CD4-positive, alpha-beta T cell treated with Interleukin-4 for 1 hour (primary cell): ENCODE measurements around the gene TSPEAR.
"Not testable (repeated sequence)": the region's sequence is repeated elsewhere in the genome, so short reads cannot be mapped to it uniquely, and the experiment has no call there.

Experiments
- DNase-seq, 2 donors: peaks; one replicate each; pipeline ENCODE4 v3.0.0-alpha.2; 2020 to 2022

TSPEAR gene

DNA sequence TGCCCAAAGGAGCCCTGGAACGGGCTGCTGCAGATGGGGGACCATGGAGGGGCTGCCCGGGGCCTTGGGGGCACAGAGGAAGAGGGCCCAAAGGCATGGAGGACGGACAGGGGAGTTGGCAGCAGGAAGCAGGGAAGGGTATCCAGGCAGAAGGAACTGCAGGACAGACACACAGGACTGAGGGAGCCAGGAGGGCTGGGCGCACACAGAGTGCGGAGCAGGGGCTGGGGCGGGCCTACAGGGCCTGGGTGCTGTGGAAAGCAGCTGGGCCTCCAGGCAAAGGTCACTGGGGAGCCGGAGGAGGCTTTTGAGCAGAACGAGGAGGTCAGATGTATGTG is 199.5 kb downstream of the TSPEAR start:
- DNase-seq: no peak

DNA sequence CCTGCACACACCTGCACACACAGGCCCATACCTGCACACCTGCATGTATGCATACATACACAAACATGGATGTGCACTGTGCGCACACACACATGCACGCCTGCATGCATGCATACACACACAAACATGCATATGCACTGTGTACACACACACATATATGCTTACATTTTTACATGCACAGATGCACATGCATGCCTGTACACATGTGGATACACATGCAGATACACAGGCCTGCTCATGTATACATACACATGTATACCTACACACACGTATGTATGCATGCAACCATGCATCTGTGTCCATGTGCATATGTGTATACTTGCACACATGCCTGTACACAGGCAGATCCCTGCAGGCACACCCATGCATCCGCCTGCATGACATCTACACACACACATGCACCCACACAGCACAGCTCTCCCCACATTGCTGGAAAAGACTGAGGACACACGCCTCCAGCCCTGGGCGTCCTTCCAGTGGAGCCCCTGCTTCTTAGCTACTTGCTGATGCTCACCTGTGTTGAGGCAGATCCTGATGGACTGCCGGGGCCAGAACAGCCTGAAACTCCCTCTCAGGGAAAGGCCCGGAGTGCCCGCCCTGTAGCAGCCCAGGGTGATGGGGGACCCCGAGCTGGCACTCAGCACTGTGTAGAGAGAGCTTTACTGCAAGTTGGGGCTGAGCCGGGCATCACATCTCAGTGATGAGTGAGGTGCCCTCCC is 200.0 kb downstream of the TSPEAR start:
- no peak for DNase-seq

DNA sequence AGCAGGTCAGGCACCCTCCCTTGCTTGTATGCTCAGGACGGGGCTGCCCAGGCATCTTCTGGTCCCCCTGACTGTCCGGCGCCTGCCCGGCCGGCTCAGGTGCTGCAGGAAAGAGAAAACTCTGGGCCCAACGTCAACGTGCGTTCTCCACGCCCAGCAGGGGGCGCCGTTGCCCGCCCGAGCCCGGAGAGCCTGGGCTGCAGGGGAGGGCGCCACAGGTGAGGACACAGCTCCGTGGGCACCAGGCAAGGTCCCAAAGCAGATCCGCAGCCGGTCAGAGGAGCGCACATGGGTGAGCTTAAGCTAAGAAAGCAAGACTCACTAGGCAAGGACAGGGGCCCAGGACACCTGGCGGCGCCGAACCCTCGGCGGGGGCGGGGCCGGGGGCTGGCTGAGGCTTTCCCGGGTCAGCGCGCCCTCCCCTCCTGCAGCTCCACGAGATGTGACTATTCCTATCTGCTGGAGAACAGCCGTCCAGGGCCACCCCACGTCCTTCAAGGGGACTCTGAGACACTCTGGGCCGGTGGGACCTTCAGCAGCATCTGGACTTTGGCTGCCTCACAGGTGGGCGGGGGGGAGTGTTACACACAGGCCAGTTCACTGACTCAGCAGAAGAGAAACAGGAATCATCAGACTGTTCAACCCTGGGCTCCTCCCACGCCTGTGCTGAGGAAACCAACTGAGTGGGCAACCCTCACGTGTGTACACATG is 200.7 kb downstream of the TSPEAR start:
- peak; percentile 76 to 81 for DNase-seq

DNA sequence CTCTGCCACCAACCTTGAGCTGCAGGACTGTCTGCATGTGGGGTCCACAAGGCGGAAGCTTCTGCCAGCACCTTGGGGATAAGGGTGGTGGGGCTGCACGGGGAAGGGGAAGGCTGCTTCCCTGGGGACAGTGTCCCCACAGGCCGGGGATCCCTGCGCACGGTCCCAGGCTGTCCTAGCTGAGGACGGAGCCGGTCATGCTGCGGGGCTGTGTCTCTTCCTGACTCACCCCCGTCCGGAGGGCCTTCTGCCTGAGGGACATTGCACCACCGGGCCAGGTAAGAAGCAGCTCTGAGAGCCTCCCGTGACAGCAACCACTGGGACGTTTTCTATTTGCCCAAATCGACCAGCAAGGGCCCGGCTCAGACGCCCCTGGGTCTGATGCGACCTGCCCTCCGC is 201.3 kb downstream of the TSPEAR start:
- DNase-seq: no peak

DNA sequence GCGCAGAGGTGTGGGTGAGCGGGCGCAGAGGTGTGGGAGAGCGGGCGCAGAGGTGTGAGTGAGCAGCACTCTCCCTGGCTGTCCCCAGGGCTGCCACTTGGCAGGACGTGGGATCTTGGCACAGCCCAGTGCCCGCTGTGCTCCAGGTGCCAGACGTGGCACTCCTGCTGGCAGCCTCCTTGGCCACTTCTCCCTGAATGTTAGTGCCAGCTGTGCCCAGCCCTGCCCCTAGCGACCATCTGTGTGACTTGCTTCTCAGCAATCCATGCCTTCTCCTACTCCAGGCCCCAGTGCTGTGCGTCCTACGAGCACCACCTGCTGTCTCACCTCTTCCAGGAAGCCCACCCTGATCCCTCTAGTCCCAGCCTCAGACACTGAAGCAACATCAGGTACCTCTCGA is 201.8 kb downstream of the TSPEAR start:
- no peak for DNase-seq

DNA sequence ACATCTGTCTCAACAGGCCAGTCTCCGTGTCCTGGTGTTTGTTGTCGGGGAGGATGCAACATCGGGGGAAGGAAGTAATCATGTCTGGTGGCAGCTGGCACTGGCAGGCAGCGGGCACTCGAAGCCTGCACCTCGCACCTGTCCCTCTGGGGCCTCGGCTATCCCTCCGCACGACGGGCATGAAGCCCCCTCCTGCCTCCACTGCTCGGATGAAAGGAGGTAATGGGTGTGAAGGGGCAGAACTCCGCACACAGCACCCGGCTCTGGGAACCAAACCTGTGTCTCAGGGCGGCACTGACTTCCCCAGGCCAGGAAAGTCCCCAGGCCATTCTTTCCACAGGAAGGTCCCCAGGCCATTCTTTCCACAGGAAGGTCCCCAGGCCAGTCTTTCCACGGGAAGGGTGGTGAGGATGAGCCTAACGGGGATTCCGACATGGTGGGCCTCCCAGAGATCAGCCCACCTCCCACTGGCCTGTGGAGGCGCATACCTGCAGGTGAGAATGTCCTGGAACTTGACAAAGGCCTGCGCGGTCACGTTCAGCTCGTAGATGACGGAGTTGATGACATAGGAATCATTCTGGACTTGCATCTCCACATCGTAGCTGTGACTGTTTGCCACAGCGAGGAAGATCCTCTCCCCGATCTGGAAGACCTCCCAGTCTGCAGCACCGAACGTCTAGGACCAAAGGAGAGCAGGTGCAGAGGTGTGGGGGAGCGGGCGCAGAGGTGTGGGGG is 202.5 kb downstream of the TSPEAR start:
- DNase-seq: no peak

DNA sequence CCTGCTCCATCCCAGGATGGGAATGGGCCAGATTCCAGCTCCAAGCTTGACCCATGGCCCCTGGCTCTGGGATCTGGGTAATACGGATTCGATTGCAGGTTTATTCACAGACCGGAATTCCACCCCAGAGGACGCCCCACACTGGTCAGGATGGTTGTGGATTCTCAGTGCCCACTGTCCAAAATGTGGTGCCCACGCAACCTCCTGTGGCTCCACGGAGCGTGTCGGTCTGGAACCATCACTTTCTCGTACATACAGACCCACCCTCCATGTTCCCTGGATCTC is 203.0 kb downstream of the TSPEAR start:
- no peak for DNase-seq

DNA sequence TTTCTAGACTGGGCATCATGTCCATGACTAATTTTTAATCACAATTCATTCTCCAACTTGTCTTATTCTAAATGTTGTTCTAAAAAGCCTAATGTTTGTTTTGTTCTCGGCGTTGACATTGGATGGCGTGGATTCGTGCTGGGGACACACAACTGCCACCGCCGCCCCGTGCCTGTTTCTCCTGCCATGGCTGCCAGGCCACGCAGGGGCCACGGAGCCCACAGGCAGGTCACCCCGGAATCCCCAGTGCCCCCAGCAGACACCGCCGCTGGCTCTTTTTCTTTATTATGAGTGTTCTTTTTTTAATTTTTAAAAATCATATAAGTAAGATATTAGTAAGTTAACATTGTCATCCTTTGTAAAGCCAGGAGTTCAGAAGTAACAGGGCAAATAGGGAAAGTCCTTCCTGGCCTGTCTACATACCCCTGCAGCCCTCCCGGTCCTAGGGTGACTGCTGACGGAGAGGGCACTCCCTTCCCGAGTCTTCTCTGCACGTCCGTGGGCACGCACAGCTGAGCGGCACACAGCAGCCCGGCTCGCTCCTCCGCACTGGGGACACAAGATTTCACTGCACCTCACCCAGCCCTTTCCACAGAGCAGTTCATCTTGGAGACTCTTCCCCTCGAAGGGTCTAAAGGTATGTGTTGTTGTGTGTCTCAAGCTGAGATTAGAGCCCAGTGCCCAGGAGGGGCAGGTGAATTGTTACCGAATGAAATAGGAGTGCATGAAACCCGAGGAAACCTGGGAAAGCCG is 203.5 kb downstream of the TSPEAR start:
- no peak for DNase-seq

DNA sequence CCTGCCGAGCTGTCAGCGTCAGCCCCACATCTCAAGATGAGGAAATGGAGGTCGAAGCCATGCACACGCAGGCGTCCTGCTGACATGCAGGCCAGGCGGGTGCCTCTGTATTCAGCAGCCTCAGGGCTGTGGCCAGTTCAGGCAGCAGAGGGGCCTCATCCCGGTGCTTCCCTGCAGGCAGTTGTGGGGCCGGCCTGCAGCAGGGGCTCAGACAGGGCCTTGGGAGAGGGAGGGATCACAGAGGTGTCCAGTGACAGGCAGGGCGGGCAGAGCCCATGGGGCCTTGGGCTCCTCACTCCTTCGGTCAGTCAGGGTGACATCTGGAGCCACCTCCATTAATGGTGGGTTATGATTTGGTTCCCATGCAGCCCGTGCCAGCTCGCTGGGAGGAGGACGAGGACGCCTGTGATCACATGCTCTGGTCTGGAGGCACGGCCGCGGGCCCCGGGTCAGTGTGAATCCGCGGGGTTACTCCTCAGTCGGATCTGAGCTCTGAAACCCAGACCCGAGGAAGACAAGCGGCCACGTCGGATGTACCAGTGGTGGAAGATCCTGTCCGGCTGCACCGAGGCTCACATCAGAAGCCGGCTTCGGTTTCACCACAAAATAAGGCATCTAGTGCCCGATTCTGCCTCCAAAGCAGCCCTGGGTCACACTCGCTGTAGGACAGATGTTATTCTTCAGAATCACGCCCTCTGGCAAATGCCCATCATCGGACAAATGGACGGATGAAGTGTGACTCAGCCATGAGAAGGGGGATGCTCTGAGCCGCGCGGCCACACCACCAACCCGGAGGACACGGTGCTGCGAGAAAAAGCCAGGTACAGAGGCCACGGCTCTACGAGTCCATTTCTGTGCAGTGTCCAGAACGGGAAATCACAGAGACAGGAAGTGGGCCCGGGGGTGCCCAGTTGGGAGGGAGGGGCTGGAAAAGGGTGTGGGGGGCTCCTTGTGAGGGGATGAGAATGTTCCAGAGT is 204.8 kb downstream of the TSPEAR start:
- no peak for DNase-seq

DNA sequence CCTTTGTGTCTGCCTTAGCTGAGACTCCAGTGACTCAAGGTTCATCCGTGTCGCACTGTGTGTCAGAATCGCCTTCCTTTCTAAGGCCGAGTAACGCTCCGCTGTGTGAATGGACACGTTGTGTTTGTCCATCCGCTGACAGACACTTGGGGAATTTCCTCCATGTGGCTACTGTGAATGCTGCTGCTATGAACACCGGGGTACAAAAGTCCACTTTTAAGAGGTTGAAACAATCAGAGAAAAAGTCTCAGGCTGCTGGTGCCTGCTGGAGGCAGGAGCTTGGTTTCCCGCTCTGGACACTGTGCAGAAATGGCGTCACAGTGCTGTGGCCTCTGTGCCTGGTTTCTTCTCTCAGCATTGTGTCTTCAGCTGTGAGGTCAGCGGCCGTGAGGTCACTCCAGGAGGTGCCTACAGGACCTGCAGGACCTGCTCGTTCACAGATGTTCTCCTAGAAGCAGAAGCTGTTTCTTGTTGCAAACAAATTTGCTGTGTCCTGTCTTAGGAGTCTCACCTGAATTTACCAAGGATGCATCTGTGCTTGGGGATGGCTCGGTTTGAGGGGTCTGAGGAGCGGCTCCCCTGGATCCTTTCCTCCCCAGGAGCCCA is 205.6 kb downstream of the TSPEAR start:
- DNase-seq: no peak

DNA sequence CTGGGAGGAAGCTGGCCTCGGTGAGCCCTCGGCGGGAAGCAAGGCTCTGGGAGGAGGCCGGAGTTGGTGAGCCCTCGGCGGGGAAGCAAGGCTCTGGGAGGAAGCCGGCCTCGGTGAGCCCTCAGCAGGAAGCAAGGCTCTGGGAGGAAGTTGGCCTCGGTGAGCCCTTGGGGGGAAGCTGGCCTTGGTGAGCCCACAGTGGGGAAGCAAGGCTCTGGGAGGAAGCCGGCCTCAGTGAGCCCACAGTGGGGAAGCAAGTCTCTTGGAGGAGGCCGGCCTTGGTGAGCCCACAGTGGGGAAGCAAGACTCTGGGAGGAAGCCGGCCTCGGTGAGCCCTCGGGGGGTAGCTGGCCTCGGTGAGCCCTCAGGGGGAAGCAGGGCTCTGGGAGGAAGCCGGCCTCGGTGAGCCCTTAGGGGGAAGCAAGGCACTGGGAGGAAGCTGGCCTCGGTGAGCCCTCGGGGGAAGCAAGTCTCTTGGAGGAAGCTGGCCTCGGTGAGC is 207.4 kb downstream of the TSPEAR start:
- no peak for DNase-seq

DNA sequence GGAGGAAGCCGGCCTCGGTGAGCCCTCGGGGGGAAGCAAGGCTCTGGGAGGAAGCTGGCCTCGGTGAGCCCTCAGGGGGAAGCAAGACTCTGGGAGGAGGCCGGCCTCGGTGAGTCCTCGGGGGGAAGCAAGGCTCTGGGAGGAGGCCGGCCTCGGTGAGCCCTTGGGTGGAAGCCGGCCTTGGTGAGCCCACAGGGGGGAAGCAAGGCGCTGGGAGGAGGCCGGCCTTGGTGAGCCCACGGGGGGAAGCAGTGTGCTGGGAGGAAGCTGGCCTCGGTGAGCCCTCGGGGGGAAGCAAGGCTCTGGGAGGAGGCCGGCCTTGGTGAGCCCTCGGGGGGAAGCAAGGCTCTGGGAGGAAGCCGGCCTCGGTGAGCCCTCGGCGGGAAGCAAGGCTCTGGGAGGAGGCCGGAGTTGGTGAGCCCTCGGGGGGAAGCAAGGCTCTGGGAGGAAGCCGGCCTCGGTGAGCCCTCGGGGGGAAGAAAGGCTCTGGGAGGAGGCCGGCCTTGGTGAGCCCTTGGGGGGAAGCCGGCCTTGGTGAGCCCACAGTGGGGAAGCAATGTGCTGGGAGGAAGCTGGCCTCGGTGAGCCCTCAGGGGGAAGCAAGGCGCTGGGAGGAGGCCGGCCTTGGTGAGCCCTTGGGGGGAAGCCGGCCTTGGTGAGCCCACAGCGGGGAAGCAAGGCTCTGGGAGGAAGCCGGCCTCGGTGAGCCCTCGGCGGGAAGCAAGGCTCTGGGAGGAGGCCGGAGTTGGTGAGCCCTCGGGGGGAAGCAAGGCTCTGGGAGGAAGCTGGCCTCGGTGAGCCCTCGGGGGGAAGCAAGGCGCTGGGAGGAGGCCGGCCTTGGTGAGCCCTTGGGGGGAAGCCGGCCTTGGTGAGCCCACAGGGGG is 208.1 kb downstream of the TSPEAR start:
- DNase-seq: not testable (repeated sequence)

DNA sequence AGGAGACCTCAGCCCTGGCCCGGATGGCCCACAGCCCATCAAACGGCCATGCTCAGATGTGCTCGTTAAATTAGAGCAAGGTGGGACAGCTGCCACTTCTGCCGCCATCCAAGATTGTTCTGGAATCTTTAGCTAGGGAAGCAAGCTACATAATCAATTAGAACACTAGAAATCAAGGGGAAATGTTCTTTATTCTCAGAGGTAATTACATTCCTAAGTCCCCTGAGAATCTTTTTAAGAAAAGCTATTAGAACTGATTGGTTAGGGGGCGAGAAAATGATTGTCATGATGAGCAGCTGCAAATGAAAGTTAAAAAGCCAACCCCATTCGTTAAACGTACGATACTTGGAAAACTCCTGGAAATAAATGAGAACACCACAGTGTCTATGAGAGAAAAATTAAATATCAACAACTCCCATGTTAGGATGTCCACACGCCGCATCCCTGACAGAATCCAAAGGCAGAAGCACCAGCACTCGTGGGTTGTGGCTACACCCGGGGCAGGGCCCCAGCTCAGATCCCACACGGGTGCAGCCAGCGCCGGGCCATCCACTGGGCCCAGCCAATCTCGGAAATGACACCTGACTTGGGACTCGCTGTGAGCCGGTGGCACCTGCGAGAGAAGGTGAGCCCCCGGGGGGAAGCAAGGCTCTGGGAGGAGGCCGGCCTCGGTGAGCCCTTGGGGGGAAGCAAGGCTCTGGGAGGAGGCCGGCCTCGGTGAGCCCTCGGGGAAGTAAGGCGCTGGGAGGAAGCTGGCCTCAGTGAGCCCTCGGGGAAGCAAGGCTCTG is 209.0 kb downstream of the TSPEAR start:
- DNase-seq: no peak

DNA sequence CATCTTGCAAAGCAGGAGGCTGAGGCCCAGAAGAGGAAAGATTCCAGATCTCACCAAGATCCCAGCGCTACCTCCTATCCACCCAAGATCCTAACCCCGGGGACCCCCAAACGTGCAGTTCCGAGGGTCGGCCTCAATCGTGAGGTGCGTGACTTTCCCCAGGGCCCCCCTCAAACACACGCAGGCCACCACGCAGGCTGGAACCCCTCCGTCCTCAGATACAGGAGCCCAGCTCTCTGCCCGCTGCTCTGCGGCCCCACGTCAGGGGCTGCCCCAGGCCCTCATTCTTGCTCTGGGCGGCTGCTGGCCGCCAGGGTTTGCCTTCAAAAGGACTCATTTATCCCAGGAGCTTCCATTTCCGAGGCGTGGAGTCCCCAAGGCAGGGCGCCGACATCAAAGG is 211.3 kb downstream of the TSPEAR start:
- no peak for DNase-seq

DNA sequence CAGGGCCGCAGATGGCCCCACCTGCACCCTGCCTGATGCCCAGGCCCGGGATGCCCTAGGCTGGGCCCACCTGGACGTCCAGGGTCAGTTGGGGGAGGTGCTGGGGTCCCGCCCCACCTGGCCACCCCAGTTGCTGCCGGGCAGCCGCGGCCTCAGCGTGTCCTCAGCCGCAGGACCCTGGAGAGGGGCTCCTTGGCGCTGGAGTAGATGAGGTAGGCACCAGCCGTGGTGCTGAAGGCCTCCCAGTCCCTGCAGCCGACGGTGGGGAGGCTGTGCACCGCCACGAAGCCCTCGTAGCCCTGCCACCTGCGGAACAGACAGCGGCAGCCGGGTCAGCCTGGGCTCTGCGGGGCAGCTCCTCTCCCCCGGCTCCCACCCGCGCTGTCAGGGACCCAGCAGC is 211.7 kb downstream of the TSPEAR start:
- no peak for DNase-seq

DNA sequence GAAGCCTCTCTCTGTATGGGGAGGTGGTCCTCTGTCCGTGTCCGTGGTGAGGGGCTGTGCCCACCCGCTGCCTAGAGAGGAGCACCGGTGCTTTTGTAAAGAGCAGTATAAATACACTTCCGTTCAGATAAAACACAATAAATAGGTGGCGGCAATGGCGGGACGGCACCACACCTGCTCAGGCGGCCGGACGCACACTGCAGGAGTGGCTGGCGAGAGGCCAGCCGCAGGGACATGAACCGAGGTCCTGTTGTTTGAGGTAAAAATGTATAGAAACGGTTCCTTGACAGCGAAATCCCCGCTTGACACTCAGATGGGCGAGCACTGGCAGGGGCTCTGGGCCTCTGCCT is 212.2 kb downstream of the TSPEAR start:
- no peak for DNase-seq

DNA sequence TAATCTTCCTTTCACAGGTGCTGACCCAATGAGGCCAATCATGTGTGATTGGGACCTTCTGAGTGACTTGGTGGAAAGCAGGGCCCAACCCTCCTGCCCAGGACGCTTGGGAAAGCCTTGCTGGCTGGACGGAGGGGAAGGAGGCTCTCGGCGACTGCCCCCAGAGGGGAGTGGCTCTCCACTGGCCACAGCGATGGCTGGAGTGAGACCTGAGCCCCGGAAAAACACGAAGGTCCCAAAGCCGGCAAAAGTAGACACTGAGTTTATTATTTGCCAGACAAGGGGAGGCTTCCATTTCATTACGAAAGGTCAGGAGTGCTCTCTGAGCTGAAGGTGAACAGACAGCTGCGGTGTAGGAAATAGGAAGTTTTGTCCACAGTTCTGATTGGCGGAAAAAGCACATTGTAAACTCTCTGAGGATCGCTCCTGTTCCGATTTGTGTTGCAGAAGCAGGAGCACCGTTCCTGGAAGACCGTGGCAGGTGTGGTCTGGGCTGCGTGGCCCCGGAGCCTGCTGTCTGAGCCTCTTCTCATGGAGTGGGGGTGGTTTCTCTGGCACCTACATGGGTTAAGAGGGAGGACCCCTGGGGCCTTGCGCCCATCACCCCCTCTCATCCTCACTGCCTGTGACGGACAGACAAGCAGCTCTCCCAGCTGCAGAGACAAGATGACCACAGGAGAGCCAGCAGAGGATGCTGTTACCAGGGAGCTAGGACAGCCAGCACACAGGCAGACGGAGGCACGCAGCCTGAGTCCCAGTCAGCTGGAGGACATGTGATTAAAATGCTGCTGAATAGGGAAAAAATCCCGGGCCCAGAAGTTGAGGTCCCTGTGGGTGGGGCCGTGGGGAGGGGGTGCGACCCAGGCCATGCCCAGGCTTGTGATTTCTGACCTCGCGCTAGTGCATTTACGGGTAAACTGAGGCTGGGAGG is 212.8 kb downstream of the TSPEAR start:
- no peak for DNase-seq

DNA sequence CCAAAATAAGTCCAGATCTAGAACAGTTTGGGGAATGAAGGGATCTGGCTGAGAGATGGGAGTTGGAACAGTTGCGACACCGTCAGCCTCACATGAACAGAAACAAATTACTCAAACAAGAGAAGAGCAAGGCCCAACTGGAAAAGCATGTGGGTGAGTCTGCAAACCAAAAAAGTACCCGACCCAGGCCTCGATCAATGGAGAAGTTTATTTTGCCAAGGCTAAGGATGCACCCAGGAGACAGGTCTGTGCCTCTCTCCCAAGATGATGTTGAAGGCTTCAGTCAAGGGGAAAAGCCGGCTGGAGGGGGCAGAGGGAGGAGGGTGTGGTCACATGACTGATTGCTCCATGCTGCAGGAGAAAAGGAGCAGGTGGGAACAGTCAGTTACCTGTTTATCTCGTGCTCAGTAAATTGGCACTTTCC is 213.7 kb downstream of the TSPEAR start:
- no peak for DNase-seq
